A549 (cell line): ENCODE measurements around the gene PBRM1.

Source experiments
- CEBPB ChIP-seq, 2 experiments: fragments of >200 bp in 1 of 2; sonication (Bioruptor Twin) in 1 of 2; formaldehyde crosslinking in 1 of 2; IDR thresholded peaks; 2 replicates each; pipeline ENCODE4 v1.6.1; 2012 to 2016
- JUNB ChIP-seq: fragments of >200 bp; sonication (Bioruptor Twin); formaldehyde crosslinking; IDR thresholded peaks from 2 replicates; pipeline ENCODE4 v1.6.1; 2016
- NFE2L2 ChIP-seq: fragments of 150-350 bp; conservative IDR thresholded peaks from 2 replicates; pipeline ENCODE4 v1.6.1; 2014; ENCODE audit warnings: low read length
- POLR2A ChIP-seq: IDR thresholded peaks from 2 replicates; pipeline ENCODE4 v1.6.1; 2012; ENCODE audit warnings: mild to moderate bottlenecking, low read length
- RFX5 ChIP-seq: fragments of 450-650 bp; IDR thresholded peaks from 2 replicates; pipeline ENCODE4 v1.7.1; 2014; ENCODE audit warnings: antibody characterized with exemption, mild to moderate bottlenecking, moderate library complexity
- ZSCAN20 ChIP-seq: fragments of 250-450 bp; sonication (Bioruptor Pico); IDR thresholded peaks from 2 replicates; pipeline ENCODE4 v1.8.0; 2022; ENCODE audit warnings: mild to moderate bottlenecking, moderate library complexity
- TF ChIP-seq, protein P1 (sequence below): fragments of >200 bp; sonication (Bioruptor Twin); formaldehyde crosslinking; IDR thresholded peaks from 3 replicates; pipeline ENCODE4 v1.5.1; 2016
- TF ChIP-seq, protein P2 (sequence below): fragments of 200-600 bp; sonication (generic); IDR thresholded peaks from 2 replicates; pipeline ENCODE4 v1.6.1; 2016; ENCODE audit warnings: antibody characterized with exemption, mild to moderate bottlenecking, moderate library complexity

DNA sequence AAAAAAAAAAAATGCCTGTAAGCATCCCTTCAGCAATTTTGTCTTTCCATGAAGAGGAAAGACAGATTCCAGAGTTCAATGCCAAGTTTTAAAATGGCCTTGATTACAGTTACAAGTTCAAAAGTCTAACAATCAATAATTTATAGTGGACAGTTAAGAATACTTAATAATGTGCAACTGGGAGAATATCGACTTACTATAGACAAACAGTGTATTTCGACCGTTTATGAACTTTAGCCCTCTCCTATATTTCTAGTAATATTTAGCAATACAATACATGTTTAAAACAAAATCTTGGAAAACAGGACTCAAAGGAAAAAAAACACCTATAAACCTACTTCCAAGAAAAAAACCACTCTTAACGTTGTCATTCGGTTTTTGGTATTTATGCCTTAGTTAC is 1.5 kb downstream of the PBRM1 start:
- TF ChIP-seq, protein P1, sequence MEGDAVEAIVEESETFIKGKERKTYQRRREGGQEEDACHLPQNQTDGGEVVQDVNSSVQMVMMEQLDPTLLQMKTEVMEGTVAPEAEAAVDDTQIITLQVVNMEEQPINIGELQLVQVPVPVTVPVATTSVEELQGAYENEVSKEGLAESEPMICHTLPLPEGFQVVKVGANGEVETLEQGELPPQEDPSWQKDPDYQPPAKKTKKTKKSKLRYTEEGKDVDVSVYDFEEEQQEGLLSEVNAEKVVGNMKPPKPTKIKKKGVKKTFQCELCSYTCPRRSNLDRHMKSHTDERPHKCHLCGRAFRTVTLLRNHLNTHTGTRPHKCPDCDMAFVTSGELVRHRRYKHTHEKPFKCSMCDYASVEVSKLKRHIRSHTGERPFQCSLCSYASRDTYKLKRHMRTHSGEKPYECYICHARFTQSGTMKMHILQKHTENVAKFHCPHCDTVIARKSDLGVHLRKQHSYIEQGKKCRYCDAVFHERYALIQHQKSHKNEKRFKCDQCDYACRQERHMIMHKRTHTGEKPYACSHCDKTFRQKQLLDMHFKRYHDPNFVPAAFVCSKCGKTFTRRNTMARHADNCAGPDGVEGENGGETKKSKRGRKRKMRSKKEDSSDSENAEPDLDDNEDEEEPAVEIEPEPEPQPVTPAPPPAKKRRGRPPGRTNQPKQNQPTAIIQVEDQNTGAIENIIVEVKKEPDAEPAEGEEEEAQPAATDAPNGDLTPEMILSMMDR, result no peak
- TF ChIP-seq JUNB (no peak), ZSCAN20 (CRISPR knock-in tag) (no peak), CEBPB (IDR thresholded peaks at IDR 0.05) (no peak), RFX5 (no peak), NFE2L2 (no peak), POLR2A (no peak)
- TF ChIP-seq, protein P2, sequence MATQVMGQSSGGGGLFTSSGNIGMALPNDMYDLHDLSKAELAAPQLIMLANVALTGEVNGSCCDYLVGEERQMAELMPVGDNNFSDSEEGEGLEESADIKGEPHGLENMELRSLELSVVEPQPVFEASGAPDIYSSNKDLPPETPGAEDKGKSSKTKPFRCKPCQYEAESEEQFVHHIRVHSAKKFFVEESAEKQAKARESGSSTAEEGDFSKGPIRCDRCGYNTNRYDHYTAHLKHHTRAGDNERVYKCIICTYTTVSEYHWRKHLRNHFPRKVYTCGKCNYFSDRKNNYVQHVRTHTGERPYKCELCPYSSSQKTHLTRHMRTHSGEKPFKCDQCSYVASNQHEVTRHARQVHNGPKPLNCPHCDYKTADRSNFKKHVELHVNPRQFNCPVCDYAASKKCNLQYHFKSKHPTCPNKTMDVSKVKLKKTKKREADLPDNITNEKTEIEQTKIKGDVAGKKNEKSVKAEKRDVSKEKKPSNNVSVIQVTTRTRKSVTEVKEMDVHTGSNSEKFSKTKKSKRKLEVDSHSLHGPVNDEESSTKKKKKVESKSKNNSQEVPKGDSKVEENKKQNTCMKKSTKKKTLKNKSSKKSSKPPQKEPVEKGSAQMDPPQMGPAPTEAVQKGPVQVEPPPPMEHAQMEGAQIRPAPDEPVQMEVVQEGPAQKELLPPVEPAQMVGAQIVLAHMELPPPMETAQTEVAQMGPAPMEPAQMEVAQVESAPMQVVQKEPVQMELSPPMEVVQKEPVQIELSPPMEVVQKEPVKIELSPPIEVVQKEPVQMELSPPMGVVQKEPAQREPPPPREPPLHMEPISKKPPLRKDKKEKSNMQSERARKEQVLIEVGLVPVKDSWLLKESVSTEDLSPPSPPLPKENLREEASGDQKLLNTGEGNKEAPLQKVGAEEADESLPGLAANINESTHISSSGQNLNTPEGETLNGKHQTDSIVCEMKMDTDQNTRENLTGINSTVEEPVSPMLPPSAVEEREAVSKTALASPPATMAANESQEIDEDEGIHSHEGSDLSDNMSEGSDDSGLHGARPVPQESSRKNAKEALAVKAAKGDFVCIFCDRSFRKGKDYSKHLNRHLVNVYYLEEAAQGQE, result no peak
